Tibial artery (tissue), 4 donors: ENCODE data around the gene OVOL3.
A peak's percentile ranks its signal among the peaks of the same experiment; 100 is the strongest.

Experiments used
- DNase-seq, 2 donors: peaks; one replicate each; pipeline ENCODE4 v3.0.0-alpha.2; 2019
- H3K27ac ChIP-seq, 2 donors: fragments of 200-600 bp; sonication (generic) in 1 of 2; 1 replicate in 1 of 2; 2 replicates in 1 of 2; pipeline ENCODE4 v1.5.1; 2018 to 2019; ENCODE audit warnings: mild to moderate bottlenecking in 1 of 2
- H3K27me3 ChIP-seq, 2 donors: fragments of 200-600 bp; sonication (generic) in 1 of 2; one replicate each; pipeline versions ENCODE4 v1.5.1 to v1.6.0; 2016 to 2019
- H3K36me3 ChIP-seq, 3 donors: fragments of 200-600 bp; sonication (generic) in 2 of 3; one replicate each; pipeline ENCODE4 v1.5.1; 2016 to 2019; ENCODE audit warnings: mild to moderate bottlenecking in 2 of 3
- H3K4me1 ChIP-seq, 4 donors: fragments of 200-600 bp; sonication (generic) in 2 of 4; 1 replicate in 3 of 4; 2 replicates in 1 of 4; pipeline ENCODE4 v1.5.1; 2016 to 2019
- H3K4me3 ChIP-seq, 2 donors: fragments of 200-600 bp; sonication (generic) in 1 of 2; 1 replicate in 1 of 2; 2 replicates in 1 of 2; pipeline ENCODE4 v1.5.1; 2018 to 2019; ENCODE audit warnings: mild to moderate bottlenecking in 2 of 2
- H3K9me3 ChIP-seq, 3 donors: fragments of 200-600 bp; sonication (generic) in 1 of 3; one replicate each; pipeline ENCODE4 v1.5.1; 2016 to 2019
- intact Hi-C: fragments of 100-400 bp; cut with DNase I; formaldehyde crosslinking; loops from one replicate; pipeline ENCODE4 v1.15.0; 2023; ENCODE audit warnings: low total_unique reads
- TF ChIP-seq, protein P1 (sequence below), 2 experiments: fragments of 200-600 bp in 1 of 2; fragments of 450-650 bp in 1 of 2; IDR thresholded peaks; one replicate each; pipeline ENCODE4 v1.5.1; 2017 to 2019; ENCODE audit warnings: antibody characterized with exemption in 2 of 2, mild to moderate bottlenecking in 1 of 2, moderate library complexity in 1 of 2

Gene OVOL3

DNA sequence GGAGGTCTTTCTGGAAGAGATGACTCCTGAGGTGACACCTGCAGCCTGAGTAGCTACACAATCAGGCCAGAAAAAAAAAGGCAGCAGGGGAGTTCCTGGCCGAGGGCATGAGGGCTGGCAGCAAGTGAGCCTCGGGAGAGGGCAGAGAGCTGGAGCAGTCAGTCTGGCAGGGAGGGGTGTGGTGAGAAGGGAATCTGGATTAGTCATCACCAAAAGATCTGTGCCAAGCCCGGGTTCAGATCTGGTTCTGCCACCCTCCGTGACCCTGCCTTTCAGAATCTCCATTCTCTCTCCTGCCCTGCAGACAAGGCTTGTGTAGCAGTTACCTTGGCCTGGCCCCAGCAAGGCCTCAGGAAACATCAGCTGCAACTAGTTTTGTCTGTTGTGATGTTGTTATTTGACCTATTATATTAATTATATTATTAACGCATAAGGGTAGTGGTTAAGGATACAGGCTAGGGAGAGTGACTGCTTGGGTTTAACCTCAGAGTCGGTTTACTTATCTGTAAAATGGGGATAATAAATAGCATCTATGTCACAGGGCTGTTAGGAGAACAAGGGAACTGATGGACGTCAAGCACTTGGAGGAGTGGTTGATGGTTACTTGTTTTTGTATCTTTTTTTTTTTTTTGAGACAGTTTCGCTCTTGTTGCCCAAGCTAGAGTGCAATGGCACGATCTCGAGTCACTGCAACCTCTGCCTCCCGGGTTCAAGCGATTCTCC, 26.2 kb downstream of the OVOL3 start:
- intact Hi-C loops: no loop called here
- peak; percentile 47 to 90 for DNase-seq
- peaks cover under 1 to 3% (median 3%) of the 10 kb centered on the region in 3 donors for H3K36me3 ChIP-seq
- H3K4me1 ChIP-seq: peaks cover 0 to 35% (median 31%) of the 10 kb centered on the region in 4 donors
- peak overlapping the region; percentile 75 to 79 for H3K27ac ChIP-seq
- TF ChIP-seq, protein P1, sequence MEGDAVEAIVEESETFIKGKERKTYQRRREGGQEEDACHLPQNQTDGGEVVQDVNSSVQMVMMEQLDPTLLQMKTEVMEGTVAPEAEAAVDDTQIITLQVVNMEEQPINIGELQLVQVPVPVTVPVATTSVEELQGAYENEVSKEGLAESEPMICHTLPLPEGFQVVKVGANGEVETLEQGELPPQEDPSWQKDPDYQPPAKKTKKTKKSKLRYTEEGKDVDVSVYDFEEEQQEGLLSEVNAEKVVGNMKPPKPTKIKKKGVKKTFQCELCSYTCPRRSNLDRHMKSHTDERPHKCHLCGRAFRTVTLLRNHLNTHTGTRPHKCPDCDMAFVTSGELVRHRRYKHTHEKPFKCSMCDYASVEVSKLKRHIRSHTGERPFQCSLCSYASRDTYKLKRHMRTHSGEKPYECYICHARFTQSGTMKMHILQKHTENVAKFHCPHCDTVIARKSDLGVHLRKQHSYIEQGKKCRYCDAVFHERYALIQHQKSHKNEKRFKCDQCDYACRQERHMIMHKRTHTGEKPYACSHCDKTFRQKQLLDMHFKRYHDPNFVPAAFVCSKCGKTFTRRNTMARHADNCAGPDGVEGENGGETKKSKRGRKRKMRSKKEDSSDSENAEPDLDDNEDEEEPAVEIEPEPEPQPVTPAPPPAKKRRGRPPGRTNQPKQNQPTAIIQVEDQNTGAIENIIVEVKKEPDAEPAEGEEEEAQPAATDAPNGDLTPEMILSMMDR (IDR thresholded peaks at IDR 0.05): no peak
- peak overlapping the region; percentile 6 to 11 for H3K4me3 ChIP-seq
- H3K27me3 ChIP-seq: no peaks in the 10 kb centered on the region
- H3K9me3 ChIP-seq: no peaks in the 10 kb centered on the region

DNA sequence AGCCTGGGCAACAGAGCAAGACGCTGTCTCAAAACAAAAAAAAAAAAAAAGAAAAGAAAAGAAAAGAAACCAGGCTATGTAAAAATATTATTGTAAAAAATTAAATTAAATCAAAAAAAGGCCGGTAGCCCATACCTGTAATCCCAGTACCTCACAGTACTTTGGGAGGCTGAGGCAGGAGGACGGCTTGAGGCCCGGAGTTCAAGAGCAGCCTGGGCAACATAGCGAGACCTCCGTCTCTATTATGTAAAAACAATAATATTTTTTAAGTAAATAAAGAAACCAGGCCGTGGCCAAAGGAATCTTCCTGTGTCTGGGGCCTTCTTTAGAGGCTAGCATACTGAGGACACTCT, 28.2 kb downstream of the OVOL3 start:
- intact Hi-C loops: no loop called here

DNA sequence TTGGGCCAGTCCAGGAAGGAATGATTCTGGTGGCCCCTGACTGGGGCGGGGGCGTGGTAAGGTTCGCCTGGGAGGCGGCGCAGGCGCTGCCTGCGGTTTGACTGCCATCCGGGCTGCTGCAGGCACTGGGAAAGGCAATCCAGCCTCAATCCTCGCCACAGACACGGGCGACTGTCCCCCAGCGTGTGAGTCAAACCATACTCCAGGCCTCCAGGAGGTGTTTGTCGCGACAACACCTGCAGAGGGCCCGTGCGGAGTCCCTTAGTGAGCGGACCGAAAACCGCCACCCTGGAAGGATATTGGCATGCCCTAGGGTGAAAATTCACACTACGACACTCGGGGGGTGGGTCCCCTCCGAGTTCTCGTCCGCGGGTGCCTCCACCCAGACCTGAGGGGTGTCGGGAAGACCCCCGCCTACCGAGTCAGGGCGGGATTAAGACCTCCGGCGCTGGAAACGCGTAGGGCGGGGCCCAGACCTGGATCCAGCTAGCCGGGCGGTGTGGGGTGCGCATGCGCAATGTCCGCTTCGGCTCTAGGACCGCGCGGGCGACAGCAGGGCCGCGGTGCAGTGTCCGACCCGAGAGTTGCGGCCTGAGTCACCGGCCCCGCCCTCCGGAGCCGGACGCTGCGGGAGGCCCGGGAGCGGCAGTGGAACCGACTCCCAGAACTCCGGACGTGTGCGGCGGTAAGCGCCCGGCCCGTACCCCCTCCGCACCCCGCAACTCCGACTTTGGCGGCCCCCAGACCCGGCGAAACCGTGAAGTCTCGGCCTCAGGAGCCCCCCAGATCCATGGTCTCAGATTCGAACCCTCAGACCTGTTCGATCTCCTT, 28.7 kb downstream of the OVOL3 start, which contains the start of gene CAPNS1:
Gene CAPNS1 (plus strand): TSS at position 594 of the 831 bp plus-strand sequence. CDS start 946 bp downstream, outside the sequence.
- H3K4me1 ChIP-seq: peaks cover 0 to 35% (median 30%) of the 10 kb centered on the region in 4 donors
- TF ChIP-seq, protein P1 (IDR thresholded peaks at IDR 0.05): peak in 1 of 2 experiments; percentile 23
- intact Hi-C loops: no loop called here
- peak within 1 kb of the TSS; percentile 99 to 100 for H3K27ac ChIP-seq
- H3K4me3 ChIP-seq: peak within 1 kb of the TSS; percentile 94 to 95
- H3K9me3 ChIP-seq: no peaks in the 10 kb centered on the region
- H3K36me3 ChIP-seq: peaks cover 22 to 29% (median 27%) of the 10 kb centered on the region in 3 donors
- H3K27me3 ChIP-seq: no peaks in the 10 kb centered on the region
- peak; percentile 96 to 99 for DNase-seq

More for the DNA sequence above, 28.2 kb downstream of the OVOL3 start:
- no peaks in the 10 kb centered on the region for H3K9me3 ChIP-seq
- peak overlapping the region; percentile 94 to 95 for H3K4me3 ChIP-seq
- H3K36me3 ChIP-seq: peaks cover 18 to 23% (median 22%) of the 10 kb centered on the region in 3 donors
- DNase-seq: no peak
- peaks cover 0 to 35% (median 30%) of the 10 kb centered on the region in 4 donors for H3K4me1 ChIP-seq
- peak overlapping the region; percentile 99 to 100 for H3K27ac ChIP-seq
- TF ChIP-seq, protein P1 (IDR thresholded peaks at IDR 0.05): no peak
- H3K27me3 ChIP-seq: no peaks in the 10 kb centered on the region

DNA sequence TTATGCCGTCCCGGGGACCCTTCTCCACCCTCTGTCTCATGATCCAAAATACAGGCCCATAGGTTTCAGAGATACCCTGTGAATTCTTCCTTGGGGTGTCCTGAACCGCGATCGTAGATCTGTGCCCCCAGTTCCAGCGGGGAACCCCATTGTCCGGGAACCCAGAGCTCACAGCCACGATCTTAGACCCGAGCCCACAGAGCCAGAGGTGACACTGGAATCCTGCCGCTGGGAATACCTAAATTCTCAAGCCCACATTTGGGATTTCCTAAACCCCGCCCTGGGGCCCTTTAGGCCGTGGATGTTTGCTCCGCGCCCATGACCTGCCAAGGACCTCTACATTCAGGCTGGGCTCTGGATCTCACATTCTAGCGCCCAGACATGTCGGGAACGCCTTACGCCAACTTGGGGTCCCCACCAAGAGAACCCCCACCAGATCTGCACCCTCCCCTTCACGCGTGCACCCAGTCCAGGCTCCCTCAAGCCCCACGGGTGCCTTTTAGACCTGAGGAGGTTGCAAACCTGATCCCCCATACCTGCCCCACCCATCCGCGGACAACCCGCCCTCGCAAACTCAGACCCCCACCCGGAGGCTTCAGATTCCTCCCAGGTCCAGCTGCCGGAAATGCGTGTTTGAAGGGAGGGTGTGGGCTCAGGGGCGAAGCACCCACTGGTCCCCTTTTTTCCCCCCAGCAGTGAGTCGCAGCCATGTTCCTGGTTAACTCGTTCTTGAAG, 29.5 kb downstream of the OVOL3 start:
- DNase-seq: peak; percentile 41 to 76
- peak overlapping the region; percentile 99 to 100 for H3K27ac ChIP-seq
- peaks cover 28 to 37% (median 34%) of the 10 kb centered on the region in 3 donors for H3K36me3 ChIP-seq
- peak overlapping the region; percentile 94 to 95 for H3K4me3 ChIP-seq
- no peaks in the 10 kb centered on the region for H3K9me3 ChIP-seq
- intact Hi-C loops: no loop called here
- no peaks in the 10 kb centered on the region for H3K27me3 ChIP-seq
- peaks cover 0 to 35% (median 30%) of the 10 kb centered on the region in 4 donors for H3K4me1 ChIP-seq
- TF ChIP-seq, protein P1 (IDR thresholded peaks at IDR 0.05): no peak
